Neural cell (in vitro differentiated cells): ENCODE results near the gene MIER1.

Experiments used
- EP300 ChIP-seq: fragments of 450-650 bp; conservative IDR thresholded peaks from 2 replicates; pipeline ENCODE4 v1.6.1; 2014; ENCODE audit warnings: antibody characterized with exemption, mild to moderate bottlenecking, moderate library complexity; ENCODE audit not compliant: poor library complexity, severe bottlenecking
- EZH2 ChIP-seq: fragments of 200-600, 300-800 bp; shearing (Covaris generic), sonication (generic); IDR thresholded peaks from 2 replicates; pipeline ENCODE4 v1.6.1; 2014; ENCODE audit warnings: antibody characterized with exemption, low read length, borderline replicate concordance, mild to moderate bottlenecking; ENCODE audit not compliant: insufficient read depth, poor library complexity, severe bottlenecking
- MXI1 ChIP-seq: fragments of 450-650 bp; conservative IDR thresholded peaks from 2 replicates; pipeline ENCODE4 v1.6.1; 2014; ENCODE audit warnings: antibody characterized with exemption, mild to moderate bottlenecking; ENCODE audit not compliant: poor library complexity, severe bottlenecking
- POLR2AphosphoS5 ChIP-seq: IDR thresholded peaks from 2 replicates; pipeline ENCODE4 v1.6.1; 2012
- RAD21 ChIP-seq: fragments of 450-650 bp; conservative IDR thresholded peaks from 2 replicates; pipeline ENCODE4 v1.6.1; 2014; ENCODE audit warnings: antibody characterized with exemption, mild to moderate bottlenecking, moderate library complexity
- SMC3 ChIP-seq: fragments of 450-650 bp; conservative IDR thresholded peaks from 2 replicates; pipeline ENCODE4 v1.6.1; 2014; ENCODE audit warnings: antibody characterized with exemption, mild to moderate bottlenecking, moderate library complexity; ENCODE audit not compliant: poor library complexity
- TAF1 ChIP-seq: IDR thresholded peaks from 2 replicates; pipeline ENCODE4 v1.6.1; 2012; ENCODE audit warnings: low read depth
- TF ChIP-seq, protein P1 (sequence below): fragments of 450-650 bp; IDR thresholded peaks from 2 replicates; pipeline ENCODE4 v1.5.1; 2014; ENCODE audit warnings: antibody characterized with exemption, mild to moderate bottlenecking, moderate library complexity; ENCODE audit not compliant: poor library complexity, severe bottlenecking
- TF ChIP-seq, protein P2 (sequence below): IDR thresholded peaks from 2 replicates; pipeline ENCODE4 v1.6.1; 2012; ENCODE audit warnings: borderline replicate concordance

DNA sequence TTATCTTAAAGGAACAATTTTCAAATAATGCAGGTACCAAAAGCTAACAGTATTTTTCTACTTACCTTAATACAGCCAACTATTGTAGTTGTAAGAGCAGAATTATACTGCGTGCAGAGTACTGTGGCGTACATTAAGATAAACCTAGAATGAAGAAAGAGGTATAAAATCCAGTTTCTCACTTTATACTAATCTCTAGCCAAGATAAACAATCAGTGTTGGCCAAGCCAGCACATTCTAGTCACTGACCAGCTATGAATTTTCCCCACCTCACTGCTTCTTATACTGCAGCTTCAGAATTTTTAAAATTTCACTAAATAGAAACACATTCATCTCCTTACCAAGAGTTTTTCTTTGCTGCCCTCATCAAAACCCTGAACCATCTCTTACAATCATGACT is 95.5 kb downstream of the MIER1 start:
- TF ChIP-seq SMC3 = no peak
- TF ChIP-seq, protein P1, sequence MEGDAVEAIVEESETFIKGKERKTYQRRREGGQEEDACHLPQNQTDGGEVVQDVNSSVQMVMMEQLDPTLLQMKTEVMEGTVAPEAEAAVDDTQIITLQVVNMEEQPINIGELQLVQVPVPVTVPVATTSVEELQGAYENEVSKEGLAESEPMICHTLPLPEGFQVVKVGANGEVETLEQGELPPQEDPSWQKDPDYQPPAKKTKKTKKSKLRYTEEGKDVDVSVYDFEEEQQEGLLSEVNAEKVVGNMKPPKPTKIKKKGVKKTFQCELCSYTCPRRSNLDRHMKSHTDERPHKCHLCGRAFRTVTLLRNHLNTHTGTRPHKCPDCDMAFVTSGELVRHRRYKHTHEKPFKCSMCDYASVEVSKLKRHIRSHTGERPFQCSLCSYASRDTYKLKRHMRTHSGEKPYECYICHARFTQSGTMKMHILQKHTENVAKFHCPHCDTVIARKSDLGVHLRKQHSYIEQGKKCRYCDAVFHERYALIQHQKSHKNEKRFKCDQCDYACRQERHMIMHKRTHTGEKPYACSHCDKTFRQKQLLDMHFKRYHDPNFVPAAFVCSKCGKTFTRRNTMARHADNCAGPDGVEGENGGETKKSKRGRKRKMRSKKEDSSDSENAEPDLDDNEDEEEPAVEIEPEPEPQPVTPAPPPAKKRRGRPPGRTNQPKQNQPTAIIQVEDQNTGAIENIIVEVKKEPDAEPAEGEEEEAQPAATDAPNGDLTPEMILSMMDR = no peak
- no peak for TF ChIP-seq EZH2
- no peak for TF ChIP-seq POLR2AphosphoS5
- no peak for TF ChIP-seq EP300
- no peak for TF ChIP-seq MXI1
- TF ChIP-seq, protein P2, sequence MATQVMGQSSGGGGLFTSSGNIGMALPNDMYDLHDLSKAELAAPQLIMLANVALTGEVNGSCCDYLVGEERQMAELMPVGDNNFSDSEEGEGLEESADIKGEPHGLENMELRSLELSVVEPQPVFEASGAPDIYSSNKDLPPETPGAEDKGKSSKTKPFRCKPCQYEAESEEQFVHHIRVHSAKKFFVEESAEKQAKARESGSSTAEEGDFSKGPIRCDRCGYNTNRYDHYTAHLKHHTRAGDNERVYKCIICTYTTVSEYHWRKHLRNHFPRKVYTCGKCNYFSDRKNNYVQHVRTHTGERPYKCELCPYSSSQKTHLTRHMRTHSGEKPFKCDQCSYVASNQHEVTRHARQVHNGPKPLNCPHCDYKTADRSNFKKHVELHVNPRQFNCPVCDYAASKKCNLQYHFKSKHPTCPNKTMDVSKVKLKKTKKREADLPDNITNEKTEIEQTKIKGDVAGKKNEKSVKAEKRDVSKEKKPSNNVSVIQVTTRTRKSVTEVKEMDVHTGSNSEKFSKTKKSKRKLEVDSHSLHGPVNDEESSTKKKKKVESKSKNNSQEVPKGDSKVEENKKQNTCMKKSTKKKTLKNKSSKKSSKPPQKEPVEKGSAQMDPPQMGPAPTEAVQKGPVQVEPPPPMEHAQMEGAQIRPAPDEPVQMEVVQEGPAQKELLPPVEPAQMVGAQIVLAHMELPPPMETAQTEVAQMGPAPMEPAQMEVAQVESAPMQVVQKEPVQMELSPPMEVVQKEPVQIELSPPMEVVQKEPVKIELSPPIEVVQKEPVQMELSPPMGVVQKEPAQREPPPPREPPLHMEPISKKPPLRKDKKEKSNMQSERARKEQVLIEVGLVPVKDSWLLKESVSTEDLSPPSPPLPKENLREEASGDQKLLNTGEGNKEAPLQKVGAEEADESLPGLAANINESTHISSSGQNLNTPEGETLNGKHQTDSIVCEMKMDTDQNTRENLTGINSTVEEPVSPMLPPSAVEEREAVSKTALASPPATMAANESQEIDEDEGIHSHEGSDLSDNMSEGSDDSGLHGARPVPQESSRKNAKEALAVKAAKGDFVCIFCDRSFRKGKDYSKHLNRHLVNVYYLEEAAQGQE = no peak
- TF ChIP-seq TAF1 = no peak
- TF ChIP-seq RAD21 = no peak
